ENCODE data around the gene C2.

C2 gene

DNA sequence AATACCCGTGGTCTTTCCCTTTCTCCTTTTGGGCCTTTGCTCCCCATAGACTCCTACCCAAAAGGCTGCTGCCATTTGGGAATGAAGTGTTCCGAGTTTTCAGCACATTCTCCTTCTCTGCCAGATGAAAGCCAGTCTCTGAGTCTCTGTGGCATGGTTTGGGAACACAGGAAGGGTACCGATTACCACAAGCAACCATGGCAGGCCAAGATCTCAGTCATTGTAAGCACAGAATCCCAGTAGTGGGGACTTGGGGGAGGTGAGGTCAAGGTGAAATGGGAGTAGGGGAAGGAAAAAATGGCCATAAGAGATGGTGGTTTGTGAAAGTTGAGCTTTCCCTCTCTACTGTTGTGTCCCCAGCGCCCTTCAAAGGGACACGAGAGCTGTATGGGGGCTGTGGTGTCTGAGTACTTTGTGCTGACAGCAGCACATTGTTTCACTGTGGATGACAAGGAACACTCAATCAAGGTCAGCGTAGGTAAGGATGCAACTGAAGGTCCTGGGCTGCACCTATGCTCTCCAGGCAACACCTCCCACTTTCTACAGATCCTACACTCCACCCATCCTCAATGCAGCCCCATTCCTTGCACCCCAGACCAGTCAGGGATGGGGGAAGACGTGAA, 22.5 kb downstream of the C2 start:
- no peak overlapping the region for H3K27ac ChIP-seq (replicated peaks)
- no peaks in the 10 kb centered on the region for H3K27me3 ChIP-seq (ENCODE audit: insufficient read depth, poor library complexity, severe bottlenecking)
- no peak overlapping the region for H3K4me3 ChIP-seq (replicated peaks; ENCODE audit: insufficient read depth, low read length)
- DNase-seq (ENCODE audit: low read depth in 1 of 2, low spot score in 1 of 2), result no peak
- TF ChIP-seq, protein P1, sequence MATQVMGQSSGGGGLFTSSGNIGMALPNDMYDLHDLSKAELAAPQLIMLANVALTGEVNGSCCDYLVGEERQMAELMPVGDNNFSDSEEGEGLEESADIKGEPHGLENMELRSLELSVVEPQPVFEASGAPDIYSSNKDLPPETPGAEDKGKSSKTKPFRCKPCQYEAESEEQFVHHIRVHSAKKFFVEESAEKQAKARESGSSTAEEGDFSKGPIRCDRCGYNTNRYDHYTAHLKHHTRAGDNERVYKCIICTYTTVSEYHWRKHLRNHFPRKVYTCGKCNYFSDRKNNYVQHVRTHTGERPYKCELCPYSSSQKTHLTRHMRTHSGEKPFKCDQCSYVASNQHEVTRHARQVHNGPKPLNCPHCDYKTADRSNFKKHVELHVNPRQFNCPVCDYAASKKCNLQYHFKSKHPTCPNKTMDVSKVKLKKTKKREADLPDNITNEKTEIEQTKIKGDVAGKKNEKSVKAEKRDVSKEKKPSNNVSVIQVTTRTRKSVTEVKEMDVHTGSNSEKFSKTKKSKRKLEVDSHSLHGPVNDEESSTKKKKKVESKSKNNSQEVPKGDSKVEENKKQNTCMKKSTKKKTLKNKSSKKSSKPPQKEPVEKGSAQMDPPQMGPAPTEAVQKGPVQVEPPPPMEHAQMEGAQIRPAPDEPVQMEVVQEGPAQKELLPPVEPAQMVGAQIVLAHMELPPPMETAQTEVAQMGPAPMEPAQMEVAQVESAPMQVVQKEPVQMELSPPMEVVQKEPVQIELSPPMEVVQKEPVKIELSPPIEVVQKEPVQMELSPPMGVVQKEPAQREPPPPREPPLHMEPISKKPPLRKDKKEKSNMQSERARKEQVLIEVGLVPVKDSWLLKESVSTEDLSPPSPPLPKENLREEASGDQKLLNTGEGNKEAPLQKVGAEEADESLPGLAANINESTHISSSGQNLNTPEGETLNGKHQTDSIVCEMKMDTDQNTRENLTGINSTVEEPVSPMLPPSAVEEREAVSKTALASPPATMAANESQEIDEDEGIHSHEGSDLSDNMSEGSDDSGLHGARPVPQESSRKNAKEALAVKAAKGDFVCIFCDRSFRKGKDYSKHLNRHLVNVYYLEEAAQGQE (IDR thresholded peaks at IDR 0.05; ENCODE audit: insufficient replicate concordance, low read depth), result no peak
- TF ChIP-seq POLR2AphosphoS5 (IDR thresholded peaks at IDR 0.05; ENCODE audit: low read depth), result no peak
- TF ChIP-seq, protein P2, sequence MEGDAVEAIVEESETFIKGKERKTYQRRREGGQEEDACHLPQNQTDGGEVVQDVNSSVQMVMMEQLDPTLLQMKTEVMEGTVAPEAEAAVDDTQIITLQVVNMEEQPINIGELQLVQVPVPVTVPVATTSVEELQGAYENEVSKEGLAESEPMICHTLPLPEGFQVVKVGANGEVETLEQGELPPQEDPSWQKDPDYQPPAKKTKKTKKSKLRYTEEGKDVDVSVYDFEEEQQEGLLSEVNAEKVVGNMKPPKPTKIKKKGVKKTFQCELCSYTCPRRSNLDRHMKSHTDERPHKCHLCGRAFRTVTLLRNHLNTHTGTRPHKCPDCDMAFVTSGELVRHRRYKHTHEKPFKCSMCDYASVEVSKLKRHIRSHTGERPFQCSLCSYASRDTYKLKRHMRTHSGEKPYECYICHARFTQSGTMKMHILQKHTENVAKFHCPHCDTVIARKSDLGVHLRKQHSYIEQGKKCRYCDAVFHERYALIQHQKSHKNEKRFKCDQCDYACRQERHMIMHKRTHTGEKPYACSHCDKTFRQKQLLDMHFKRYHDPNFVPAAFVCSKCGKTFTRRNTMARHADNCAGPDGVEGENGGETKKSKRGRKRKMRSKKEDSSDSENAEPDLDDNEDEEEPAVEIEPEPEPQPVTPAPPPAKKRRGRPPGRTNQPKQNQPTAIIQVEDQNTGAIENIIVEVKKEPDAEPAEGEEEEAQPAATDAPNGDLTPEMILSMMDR (IDR thresholded peaks at IDR 0.05; ENCODE audit: insufficient read depth, low read length), result no peak
- no peak for TF ChIP-seq SPI1 (IDR thresholded peaks at IDR 0.05; ENCODE audit: borderline replicate concordance, low read depth)
- TF ChIP-seq GABPA (IDR thresholded peaks at IDR 0.05; ENCODE audit: low read depth), result no peak

DNA sequence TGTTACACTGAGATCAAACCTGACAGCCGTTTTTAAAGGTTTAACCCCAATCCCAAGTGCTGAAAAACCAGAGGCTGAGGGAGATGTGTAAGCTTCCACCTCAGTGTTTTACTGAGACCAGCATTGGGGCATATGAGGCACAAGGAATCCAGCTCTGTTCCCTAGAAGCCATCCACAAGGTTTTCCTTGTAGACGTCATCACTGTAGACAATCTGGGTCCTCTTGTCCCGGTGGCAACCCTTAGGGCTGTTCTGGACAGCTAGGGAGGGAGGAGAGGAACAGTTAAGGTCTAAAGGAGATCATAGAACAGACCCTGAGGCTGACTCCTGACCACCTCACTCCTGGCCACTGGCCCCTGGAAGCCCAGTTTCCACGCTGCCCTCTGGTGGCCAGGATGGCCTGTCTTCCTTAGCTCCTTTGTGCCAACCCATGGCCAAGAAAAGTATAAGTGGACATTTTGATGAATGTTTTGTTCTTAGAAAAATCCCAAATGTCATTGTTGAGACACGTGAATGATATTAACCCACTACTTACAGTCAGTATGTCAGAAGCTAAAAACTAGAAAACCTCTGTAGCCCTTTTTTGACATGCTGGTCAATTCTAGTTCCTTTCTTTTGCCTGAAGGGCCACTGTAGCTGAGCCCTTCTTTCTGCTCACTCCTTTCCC, 24.8 kb downstream of the C2 start:
- DNase-seq (ENCODE audit: low read depth in 1 of 2, low spot score in 1 of 2), result peak in 1 of 2 experiments; percentile 31
- no peak overlapping the region for H3K27ac ChIP-seq (replicated peaks)
- no peak overlapping the region for H3K4me3 ChIP-seq (replicated peaks; ENCODE audit: insufficient read depth, low read length)
- no peaks in the 10 kb centered on the region for H3K27me3 ChIP-seq (ENCODE audit: insufficient read depth, poor library complexity, severe bottlenecking)
- TF ChIP-seq, protein P1 (IDR thresholded peaks at IDR 0.05; ENCODE audit: insufficient replicate concordance, low read depth), result no peak
- no peak for TF ChIP-seq SPI1 (IDR thresholded peaks at IDR 0.05; ENCODE audit: borderline replicate concordance, low read depth)
- TF ChIP-seq, protein P2 (IDR thresholded peaks at IDR 0.05; ENCODE audit: insufficient read depth, low read length), result peak; percentile 73

DNA sequence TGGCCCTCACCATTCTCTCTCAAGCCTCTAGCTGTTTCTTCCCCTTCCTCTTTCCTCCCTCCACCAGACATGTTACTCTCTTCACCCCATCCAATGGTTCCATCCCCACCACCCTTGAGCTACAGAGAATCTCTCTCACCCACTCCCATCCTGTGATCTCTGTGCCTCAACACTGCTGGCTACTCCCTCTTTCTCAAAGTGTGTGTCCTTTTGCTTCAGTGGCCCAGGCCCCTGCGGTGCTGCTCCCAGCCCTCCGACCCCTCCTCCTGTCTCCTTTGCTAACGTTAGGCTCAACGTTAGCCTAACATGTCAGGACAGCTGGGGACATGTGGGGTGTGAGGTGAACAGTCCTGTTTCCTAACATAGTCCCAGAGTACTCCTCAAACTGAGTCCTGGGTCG, 25.4 kb downstream of the C2 start:
- no peak for DNase-seq (ENCODE audit: low read depth in 1 of 2, low spot score in 1 of 2)
- TF ChIP-seq, protein P2 (IDR thresholded peaks at IDR 0.05; ENCODE audit: insufficient read depth, low read length), result no peak
- TF ChIP-seq SPI1 (IDR thresholded peaks at IDR 0.05; ENCODE audit: borderline replicate concordance, low read depth), result no peak; the same call in 1 of the 2 replicates
- no peak for TF ChIP-seq POLR2AphosphoS5 (IDR thresholded peaks at IDR 0.05; ENCODE audit: low read depth)
- TF ChIP-seq, protein P1 (IDR thresholded peaks at IDR 0.05; ENCODE audit: insufficient replicate concordance, low read depth), result no peak
- no peak for TF ChIP-seq GABPA (IDR thresholded peaks at IDR 0.05; ENCODE audit: low read depth)
- Histone ChIP-seq H3K27me3 (ENCODE audit: insufficient read depth, poor library complexity, severe bottlenecking) (no peaks in the 10 kb centered on the region), H3K27ac (replicated peaks) (no peak overlapping the region), H3K4me3 (replicated peaks; ENCODE audit: insufficient read depth, low read length) (no peak overlapping the region)
